Body of pancreas (tissue), 4 donors: ENCODE data around the gene GIPC1.

ENCODE experiments used
- POLR2A ChIP-seq, 3 donors: fragments of 450-650 bp; IDR thresholded peaks; one replicate each; pipeline ENCODE4 v1.6.1; 2016; ENCODE audit warnings: antibody characterized with exemption in 3 of 3, mild to moderate bottlenecking in 2 of 3
- TF ChIP-seq, protein P1 (sequence below), 7 experiments: fragments of 450-650 bp in 4 of 7; fragments of 200-600 bp in 3 of 7; sonication (generic) in 3 of 7; IDR thresholded peaks; one replicate each; pipeline ENCODE4 v1.5.1; 2016 to 2019; ENCODE audit warnings: antibody characterized with exemption in 7 of 7

DNA sequence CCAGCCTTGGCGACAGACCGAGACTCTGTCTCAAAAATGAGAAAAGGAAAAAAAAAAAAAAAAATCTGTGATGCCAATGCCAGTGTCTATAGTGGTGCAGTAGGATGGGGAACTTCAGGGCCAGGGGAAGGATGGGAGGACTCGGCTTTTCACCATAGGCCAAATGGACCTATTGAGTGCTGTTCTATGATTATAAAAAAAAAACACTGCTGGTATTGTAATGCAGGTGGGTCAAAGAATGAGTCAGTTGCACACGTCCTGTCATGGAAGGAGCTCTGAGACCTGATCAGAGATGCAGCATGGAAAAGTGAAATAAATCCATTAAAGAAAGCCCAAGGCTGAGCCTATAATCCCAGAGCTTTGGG lies 15.3 kb upstream of the GIPC1 start:
- TF ChIP-seq, protein P1, sequence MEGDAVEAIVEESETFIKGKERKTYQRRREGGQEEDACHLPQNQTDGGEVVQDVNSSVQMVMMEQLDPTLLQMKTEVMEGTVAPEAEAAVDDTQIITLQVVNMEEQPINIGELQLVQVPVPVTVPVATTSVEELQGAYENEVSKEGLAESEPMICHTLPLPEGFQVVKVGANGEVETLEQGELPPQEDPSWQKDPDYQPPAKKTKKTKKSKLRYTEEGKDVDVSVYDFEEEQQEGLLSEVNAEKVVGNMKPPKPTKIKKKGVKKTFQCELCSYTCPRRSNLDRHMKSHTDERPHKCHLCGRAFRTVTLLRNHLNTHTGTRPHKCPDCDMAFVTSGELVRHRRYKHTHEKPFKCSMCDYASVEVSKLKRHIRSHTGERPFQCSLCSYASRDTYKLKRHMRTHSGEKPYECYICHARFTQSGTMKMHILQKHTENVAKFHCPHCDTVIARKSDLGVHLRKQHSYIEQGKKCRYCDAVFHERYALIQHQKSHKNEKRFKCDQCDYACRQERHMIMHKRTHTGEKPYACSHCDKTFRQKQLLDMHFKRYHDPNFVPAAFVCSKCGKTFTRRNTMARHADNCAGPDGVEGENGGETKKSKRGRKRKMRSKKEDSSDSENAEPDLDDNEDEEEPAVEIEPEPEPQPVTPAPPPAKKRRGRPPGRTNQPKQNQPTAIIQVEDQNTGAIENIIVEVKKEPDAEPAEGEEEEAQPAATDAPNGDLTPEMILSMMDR (IDR thresholded peaks at IDR 0.05): no peak
- no peak for TF ChIP-seq POLR2A (IDR thresholded peaks at IDR 0.05)
